Neural progenitor cell (in vitro differentiated cells): ENCODE results near the gene TMEM273. TPM values are rescaled to one million over a fixed set of nuclear protein-coding genes. Genes with fewer than 3 reads are reported as not detected.

ENCODE experiments used
- DNase-seq: peaks from one replicate; pipeline ENCODE4 v3.0.0-alpha.2; 2016; ENCODE audit warnings: low spot score
- H2AFZ ChIP-seq: fragments of 200-600 bp; sonication (generic); replicated peaks from 2 replicates; pipeline ENCODE4 v1.6.1; 2016; ENCODE audit warnings: antibody characterized with exemption
- H3F3A ChIP-seq: fragments of 200-600 bp; sonication (generic); 2 replicates; pipeline ENCODE4 v1.6.1; 2016; ENCODE audit warnings: antibody characterized with exemption, low read depth
- H3K27ac ChIP-seq: fragments of 200-600 bp; sonication (generic); 2 replicates; pipeline ENCODE4 v1.5.1; 2016; ENCODE audit warnings: mild to moderate bottlenecking
- H3K27me3 ChIP-seq: fragments of 200-600 bp; sonication (generic); 2 replicates; pipeline ENCODE4 v1.6.1; 2016; ENCODE audit warnings: mild to moderate bottlenecking, moderate library complexity
- H3K36me3 ChIP-seq: fragments of 200-600 bp; sonication (generic); 2 replicates; pipeline ENCODE4 v1.5.1; 2016
- H3K4me1 ChIP-seq: fragments of 200-600 bp; sonication (generic); 2 replicates; pipeline ENCODE4 v1.6.1; 2016; ENCODE audit warnings: mixed run types
- H3K4me2 ChIP-seq: fragments of 200-600 bp; sonication (generic); 2 replicates; pipeline ENCODE4 v1.6.1; 2016
- H3K4me3 ChIP-seq: fragments of 200-600 bp; sonication (generic); 2 replicates; pipeline ENCODE4 v1.5.1; 2016
- H3K79me2 ChIP-seq: fragments of 200-600 bp; sonication (generic); 2 replicates; pipeline ENCODE4 v1.6.1; 2016; ENCODE audit warnings: low read depth
- H3K9ac ChIP-seq: fragments of 200-600 bp; sonication (generic); 2 replicates; pipeline ENCODE4 v1.6.1; 2016
- H3K9me3 ChIP-seq: fragments of 200-600 bp; sonication (generic); 2 replicates; pipeline ENCODE4 v1.5.1; 2016; ENCODE audit warnings: low read depth
- H4K20me1 ChIP-seq: fragments of 200-600 bp; sonication (generic); 2 replicates; pipeline ENCODE4 v1.6.1; 2016; ENCODE audit warnings: low read depth
- H3K27ac Mint-ChIP-seq: 3 replicates; pipeline ENCODE4 v1.8.0; 2021; ENCODE audit warnings: mixed read lengths
- H3K27me3 Mint-ChIP-seq: 2 replicates; pipeline ENCODE4 v1.8.0; 2022; ENCODE audit warnings: low read depth, mild to moderate bottlenecking, inconsistent platforms, moderate library complexity, mixed read lengths; ENCODE audit not compliant: insufficient read depth
- H3K36me3 Mint-ChIP-seq: 3 replicates; pipeline ENCODE4 v1.8.0; 2021; ENCODE audit warnings: mixed read lengths
- H3K4me1 Mint-ChIP-seq: 3 replicates; pipeline ENCODE4 v1.8.0; 2021; ENCODE audit warnings: mixed read lengths
- H3K4me3 Mint-ChIP-seq: 3 replicates; pipeline ENCODE4 v1.8.0; 2021; ENCODE audit warnings: mild to moderate bottlenecking, moderate library complexity, mixed read lengths
- H3K9me3 Mint-ChIP-seq: 3 replicates; pipeline ENCODE4 v1.8.0; 2020; ENCODE audit warnings: mixed read lengths
- CTCF ChIP-seq: fragments of 200-600 bp; sonication (generic); IDR thresholded peaks from 2 replicates; pipeline ENCODE4 v1.5.1; 2017; ENCODE audit warnings: antibody characterized with exemption, mild to moderate bottlenecking
- EZH2 ChIP-seq: fragments of 200-600 bp; sonication (generic); IDR thresholded peaks from 2 replicates; pipeline ENCODE4 v1.6.1; 2017; ENCODE audit warnings: antibody characterized with exemption, mild to moderate bottlenecking, moderate library complexity
- EZH2phosphoT487 ChIP-seq: fragments of 200-600 bp; sonication (generic); IDR thresholded peaks from 2 replicates; pipeline ENCODE4 v1.6.1; 2017; ENCODE audit warnings: antibody characterized with exemption
- total RNA-seq: library from RNA; depleted of rRNA; stranded (reverse); fragments of >200 nt; gene quantifications from 2 replicates; pipeline ENCODE4 v1.2.3, GENCODE V29; 2015; ENCODE audit warnings: low replicate concordance

TMEM273 gene
- total RNA-seq, 1 donor from 2014 or later: not detected

GRCh38 chr10:49180444-49180860, 7.7 kb downstream of the TMEM273 start:
- Mint-ChIP-seq H3K27ac (no peak overlapping the region), H3K4me1 (peaks cover 5% of the 10 kb centered on the region), H3K9me3 (no peaks in the 10 kb centered on the region), H3K4me3 (no peak overlapping the region), H3K36me3 (no peaks in the 10 kb centered on the region), H3K27me3 (no peaks in the 10 kb centered on the region)
- no peak for DNase-seq
- Histone ChIP-seq H3K9me3 (no peaks in the 10 kb centered on the region), H3K79me2 (no peaks in the 10 kb centered on the region), H3K27ac (no peak overlapping the region), H3K9ac (no peak overlapping the region), H2AFZ (no peak overlapping the region), H3K36me3 (no peaks in the 10 kb centered on the region), H4K20me1 (no peaks in the 10 kb centered on the region), H3K4me3 (no peak overlapping the region), H3K27me3 (no peaks in the 10 kb centered on the region), H3F3A (no peaks in the 10 kb centered on the region), H3K4me1 (no peaks in the 10 kb centered on the region), H3K4me2 (no peak overlapping the region)
- no peak for TF ChIP-seq CTCF
- no peak for TF ChIP-seq EZH2
- no peak for TF ChIP-seq EZH2phosphoT487

- Mint-ChIP-seq H3K9me3 (no peaks in the 10 kb centered on the region), H3K27me3 (peaks cover 2% of the 10 kb centered on the region), H3K27ac (no peak overlapping the region), H3K4me1 (peaks cover 8% of the 10 kb centered on the region), H3K4me3 (no peak overlapping the region), H3K36me3 (no peaks in the 10 kb centered on the region)
- Histone ChIP-seq H3K36me3 (no peaks in the 10 kb centered on the region), H3K9me3 (no peaks in the 10 kb centered on the region), H3K4me3 (no peak overlapping the region), H4K20me1 (no peaks in the 10 kb centered on the region), H2AFZ (no peak overlapping the region), H3K27ac (no peak overlapping the region), H3K27me3 (no peaks in the 10 kb centered on the region), H3K4me1 (no peaks in the 10 kb centered on the region), H3K4me2 (no peak overlapping the region), H3K9ac (no peak overlapping the region), H3K79me2 (no peaks in the 10 kb centered on the region), H3F3A (no peaks in the 10 kb centered on the region)
- no peak for TF ChIP-seq EZH2
- no peak for DNase-seq
These were observed 8.3 kb downstream of the TMEM273 start for GRCh38 chr10:49179699-49180443.

- Histone ChIP-seq H4K20me1 (no peaks in the 10 kb centered on the region), H3K27ac (no peak overlapping the region), H3K9me3 (no peaks in the 10 kb centered on the region), H3F3A (no peaks in the 10 kb centered on the region), H3K9ac (no peak overlapping the region), H3K36me3 (no peaks in the 10 kb centered on the region), H3K4me2 (no peak overlapping the region), H3K4me3 (no peak overlapping the region), H3K4me1 (no peaks in the 10 kb centered on the region), H2AFZ (no peak overlapping the region), H3K79me2 (no peaks in the 10 kb centered on the region), H3K27me3 (no peaks in the 10 kb centered on the region)
- Mint-ChIP-seq H3K27ac (peak overlapping the region; percentile 34), H3K4me3 (no peak overlapping the region), H3K27me3 (peaks cover 2% of the 10 kb centered on the region), H3K36me3 (no peaks in the 10 kb centered on the region), H3K9me3 (no peaks in the 10 kb centered on the region), H3K4me1 (peaks cover 11% of the 10 kb centered on the region)
- TF ChIP-seq EZH2phosphoT487 (no peak), CTCF (no peak), EZH2 (no peak)
- no peak for DNase-seq
These were observed 9.4 kb downstream of the TMEM273 start for GRCh38 chr10:49178489-49179471.
